A549 (cell line): ENCODE results near the gene WNT9A.

Experiments used
- CHD2 ChIP-seq: fragments of 150-350 bp; IDR thresholded peaks from 2 replicates; pipeline ENCODE4 v1.6.1; 2014; ENCODE audit warnings: low read length; ENCODE audit not compliant: partially characterized antibody
- POLR2A ChIP-seq: IDR thresholded peaks from 2 replicates; pipeline ENCODE4 v1.6.1; 2012; ENCODE audit warnings: mild to moderate bottlenecking, low read length

- no peak for TF ChIP-seq POLR2A
- TF ChIP-seq CHD2: no peak
Observed at GRCh38 chr1:227916655-227917054, 31.1 kb downstream of the WNT9A start.
